HUDEP-2 (cell line): ENCODE results near the gene LARGE2.
A peak's percentile ranks its signal among the peaks of the same experiment; 100 is the strongest.

Source experiments
- DNase-seq, 76 experiments: peaks; one replicate each; lab custom pipeline; 2025; ENCODE audit not compliant: unreplicated experiment in 76 of 76; lab: John Stamatoyannopoulos, UW

The LARGE2 gene

GRCh38 chr11:45922425-45923082 is at the start of gene LARGE2:
TSS of gene LARGE2 (plus strand) at chr11:45922656. CDS start at chr11:45922883, 227 bp downstream.
- no peak for DNase-seq

- DNase-seq = no peak
These were observed 46.1 kb upstream of the LARGE2 start for GRCh38 chr11:45876401-45876800.

- DNase-seq = no peak
These were observed 45.2 kb upstream of the LARGE2 start for GRCh38 chr11:45877221-45877620.

GRCh38 chr11:45877845-45878244 is 44.6 kb upstream of the LARGE2 start:
- peak in 4 of 76 experiments; percentile 7 to 30 (median 22) for DNase-seq

- DNase-seq = no peak
These were observed 42.4 kb upstream of the LARGE2 start for GRCh38 chr11:45879803-45880686.

- no peak for DNase-seq
These were observed 41.5 kb upstream of the LARGE2 start for GRCh38 chr11:45880772-45881570.

GRCh38 chr11:45881708-45882368 is 40.6 kb upstream of the LARGE2 start:
- no peak for DNase-seq

GRCh38 chr11:45884596-45885185 is 37.8 kb upstream of the LARGE2 start:
- DNase-seq = no peak

- DNase-seq = peak in 39 of 76 experiments; percentile 1 to 59 (median 30)
These were observed 37.1 kb upstream of the LARGE2 start, which contains the start of gene MAPK8IP1 for GRCh38 chr11:45885274-45885920. TSS of gene MAPK8IP1 (plus strand) at chr11:45885651. CDS start at chr11:45885821, 170 bp downstream.

- no peak for DNase-seq
These were observed 36.3 kb upstream of the LARGE2 start for GRCh38 chr11:45885921-45886721.

GRCh38 chr11:45886816-45887520 is 35.5 kb upstream of the LARGE2 start:
- DNase-seq = no peak

- no peak for DNase-seq
These were observed 34.9 kb upstream of the LARGE2 start for GRCh38 chr11:45887587-45887986.

GRCh38 chr11:45889555-45889954 is 32.9 kb upstream of the LARGE2 start:
- no peak for DNase-seq

- no peak for DNase-seq
These were observed 32.5 kb upstream of the LARGE2 start for GRCh38 chr11:45889966-45890365.

- no peak for DNase-seq
These were observed 31.4 kb upstream of the LARGE2 start for GRCh38 chr11:45890886-45891550.

- DNase-seq = no peak
These were observed 29.6 kb upstream of the LARGE2 start for GRCh38 chr11:45892856-45893255.

GRCh38 chr11:45894555-45895247 is 27.8 kb upstream of the LARGE2 start:
- DNase-seq = no peak
